Endothelial cell (in vitro differentiated cells): ENCODE data around the gene E2F6. TPM values are rescaled to one million over a fixed set of nuclear protein-coding genes. Genes with fewer than 3 reads are reported as not detected.

Source experiments
- DNase-seq: peaks from one replicate; pipeline ENCODE4 v3.0.0; 2021; ENCODE audit warnings: low spot score
- H3K27ac Mint-ChIP-seq: one replicate; pipeline ENCODE4 v1.8.0; 2021; ENCODE audit warnings: mixed read lengths, inconsistent platforms; ENCODE audit not compliant: unreplicated experiment
- H3K27me3 Mint-ChIP-seq: one replicate; pipeline ENCODE4 v1.8.0; 2021; ENCODE audit warnings: mild to moderate bottlenecking, moderate library complexity, mixed read lengths, inconsistent platforms; ENCODE audit not compliant: unreplicated experiment
- H3K36me3 Mint-ChIP-seq: one replicate; pipeline ENCODE4 v1.8.0; 2021; ENCODE audit warnings: mild to moderate bottlenecking, low read depth, mixed read lengths, inconsistent platforms; ENCODE audit not compliant: unreplicated experiment
- H3K4me1 Mint-ChIP-seq: one replicate; pipeline ENCODE4 v1.8.0; 2021; ENCODE audit warnings: mild to moderate bottlenecking, mixed read lengths, inconsistent platforms; ENCODE audit not compliant: unreplicated experiment
- H3K4me3 Mint-ChIP-seq: one replicate; pipeline ENCODE4 v1.8.0; 2021; ENCODE audit warnings: mild to moderate bottlenecking, mixed read lengths, inconsistent platforms; ENCODE audit not compliant: unreplicated experiment
- H3K9me3 Mint-ChIP-seq: one replicate; pipeline ENCODE4 v1.8.0; 2021; ENCODE audit warnings: mixed read lengths, inconsistent platforms; ENCODE audit not compliant: unreplicated experiment
- total RNA-seq: library from RNA; stranded (reverse); fragmentation: NEBNext Ultra II Directional; extraction: Animal tissue kit (Norgen Biotek cat#: 25700); gene quantifications from one replicate; pipeline ENCODE4 v1.2.1, GENCODE V29; 2021; ENCODE audit not compliant: unreplicated experiment
- TF ChIP-seq, protein P1 (sequence below): fragments of 200-600 bp; sonication (generic); IDR thresholded peaks from one replicate; pipeline ENCODE4 v1.5.0; 2021; ENCODE audit warnings: antibody characterized with exemption; ENCODE audit not compliant: unreplicated experiment

Gene E2F6
- total RNA-seq, 1 donor from 2014 or later: 20.4 TPM

GRCh38 chr2:11438555-11439080 is 27.3 kb downstream of the E2F6 start:
- H3K9me3 Mint-ChIP-seq: peaks cover 5% of the 10 kb centered on the region
- peaks cover 2% of the 10 kb centered on the region for H3K27me3 Mint-ChIP-seq
- H3K4me3 Mint-ChIP-seq: peak overlapping the region; percentile 53
- DNase-seq: no peak
- H3K36me3 Mint-ChIP-seq: peaks cover 58% of the 10 kb centered on the region
- H3K27ac Mint-ChIP-seq: no peak overlapping the region
- TF ChIP-seq, protein P1, sequence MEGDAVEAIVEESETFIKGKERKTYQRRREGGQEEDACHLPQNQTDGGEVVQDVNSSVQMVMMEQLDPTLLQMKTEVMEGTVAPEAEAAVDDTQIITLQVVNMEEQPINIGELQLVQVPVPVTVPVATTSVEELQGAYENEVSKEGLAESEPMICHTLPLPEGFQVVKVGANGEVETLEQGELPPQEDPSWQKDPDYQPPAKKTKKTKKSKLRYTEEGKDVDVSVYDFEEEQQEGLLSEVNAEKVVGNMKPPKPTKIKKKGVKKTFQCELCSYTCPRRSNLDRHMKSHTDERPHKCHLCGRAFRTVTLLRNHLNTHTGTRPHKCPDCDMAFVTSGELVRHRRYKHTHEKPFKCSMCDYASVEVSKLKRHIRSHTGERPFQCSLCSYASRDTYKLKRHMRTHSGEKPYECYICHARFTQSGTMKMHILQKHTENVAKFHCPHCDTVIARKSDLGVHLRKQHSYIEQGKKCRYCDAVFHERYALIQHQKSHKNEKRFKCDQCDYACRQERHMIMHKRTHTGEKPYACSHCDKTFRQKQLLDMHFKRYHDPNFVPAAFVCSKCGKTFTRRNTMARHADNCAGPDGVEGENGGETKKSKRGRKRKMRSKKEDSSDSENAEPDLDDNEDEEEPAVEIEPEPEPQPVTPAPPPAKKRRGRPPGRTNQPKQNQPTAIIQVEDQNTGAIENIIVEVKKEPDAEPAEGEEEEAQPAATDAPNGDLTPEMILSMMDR: no peak
- H3K4me1 Mint-ChIP-seq: no peaks in the 10 kb centered on the region

GRCh38 chr2:11437602-11438001 is 28.4 kb downstream of the E2F6 start:
- Mint-ChIP-seq H3K9me3 (no peaks in the 10 kb centered on the region), H3K4me3 (no peak overlapping the region), H3K27ac (no peak overlapping the region), H3K4me1 (no peaks in the 10 kb centered on the region), H3K27me3 (peaks cover 2% of the 10 kb centered on the region), H3K36me3 (peaks cover 54% of the 10 kb centered on the region)
- TF ChIP-seq, protein P1: no peak
- DNase-seq: no peak

DNA sequence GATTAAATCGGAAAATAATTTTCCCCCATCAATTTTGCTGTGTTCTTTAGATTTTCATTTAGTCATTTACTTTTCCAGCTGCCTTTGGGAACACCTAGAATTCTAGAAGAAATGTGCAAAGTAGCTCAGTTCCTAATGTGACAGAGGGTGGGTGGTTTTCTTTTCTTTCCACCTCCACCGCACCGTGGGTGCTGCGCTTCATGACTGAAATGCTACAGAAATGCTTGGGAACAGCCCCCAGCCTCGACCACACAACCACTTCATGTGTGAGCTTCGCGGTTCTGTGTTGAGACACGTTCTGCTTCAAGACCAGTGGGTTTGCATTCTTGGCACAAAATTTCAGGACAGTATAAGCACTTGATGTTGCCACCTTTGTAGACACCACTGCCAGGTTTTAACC is 30.9 kb downstream of the E2F6 start:
- H3K9me3 Mint-ChIP-seq: no peaks in the 10 kb centered on the region
- no peak for DNase-seq
- peaks cover 2% of the 10 kb centered on the region for H3K27me3 Mint-ChIP-seq
- H3K27ac Mint-ChIP-seq: no peak overlapping the region
- no peak overlapping the region for H3K4me3 Mint-ChIP-seq
- no peaks in the 10 kb centered on the region for H3K4me1 Mint-ChIP-seq
- peaks cover 34% of the 10 kb centered on the region for H3K36me3 Mint-ChIP-seq
- TF ChIP-seq, protein P1: no peak

GRCh38 chr2:11434443-11434842 is 31.5 kb downstream of the E2F6 start:
- Mint-ChIP-seq H3K4me3 (no peak overlapping the region), H3K36me3 (peaks cover 28% of the 10 kb centered on the region), H3K4me1 (no peaks in the 10 kb centered on the region), H3K27ac (no peak overlapping the region), H3K27me3 (peaks cover 2% of the 10 kb centered on the region), H3K9me3 (no peaks in the 10 kb centered on the region)
- DNase-seq: no peak
- TF ChIP-seq, protein P1: no peak

- Mint-ChIP-seq H3K4me1 (no peaks in the 10 kb centered on the region), H3K27ac (no peak overlapping the region), H3K36me3 (peaks cover 24% of the 10 kb centered on the region), H3K9me3 (no peaks in the 10 kb centered on the region), H3K4me3 (no peak overlapping the region), H3K27me3 (peaks cover 2% of the 10 kb centered on the region)
- TF ChIP-seq, protein P1: no peak
- DNase-seq: no peak
Observed at GRCh38 chr2:11433822-11434221, 32.1 kb downstream of the E2F6 start.
